ENCODE data around the gene KRT32. TPM values are rescaled to one million over a fixed set of nuclear protein-coding genes. Genes with fewer than 3 reads are reported as not detected.

KRT32 gene
- total RNA-seq, 1 experiment from 2014 or later: 0.42 TPM

- DNase-seq (ENCODE audit: low read depth, low spot score): no peak
- ATAC-seq: no peak
- no peak overlapping the region for H3K27ac ChIP-seq (ENCODE audit: low read depth, low read length)
- H4K20me1 ChIP-seq (ENCODE audit: insufficient read depth): no peaks in the 10 kb centered on the region
- H3K36me3 ChIP-seq (ENCODE audit: control insufficient read depth in 1 of 2, insufficient read depth in 2 of 2, low read length in 2 of 2): no peaks in the 10 kb centered on the region
- ChIA-PET POLR2A (interaction anchor here (0.9 to 1.4 kb wide), 3 partner anchors 16 to 46 kb away, joined by 3 to 4 read pairs (median 3); partner anchors contain the start of gene KRT15), RAD21 (ENCODE audit: low non-redundant PET in 1 of 2, low total read pairs in 2 of 2, uncharacterized antibody in 2 of 2, unreplicated experiment in 2 of 2) (no interaction called here), CTCF (interaction anchor here (1.6 kb wide), 1 partner anchor 46 kb away, joined by 4 read pairs; no protein-coding TSS in a partner anchor)
- no peaks in the 10 kb centered on the region for H3K79me2 ChIP-seq (ENCODE audit: insufficient read depth, low read length)
- intact Hi-C loops (cut with micrococcal nuclease): no loop called here
- H3K9me3 ChIP-seq (ENCODE audit: control insufficient read depth in 1 of 2, insufficient read depth in 1 of 2, low read depth in 1 of 2, low read length in 2 of 2): no peaks in the 10 kb centered on the region
- no peak overlapping the region for H3K4me3 ChIP-seq (replicated peaks in 1 of 2; ENCODE audit: low read depth in 1 of 2, low read length in 2 of 2)
- no peak overlapping the region for H3K4me2 ChIP-seq (ENCODE audit: low read length)
- no peaks in the 10 kb centered on the region for H3K9me2 ChIP-seq (ENCODE audit: insufficient read depth)
- H2AFZ ChIP-seq (ENCODE audit: low read depth, low read length, poor library complexity, severe bottlenecking): no peak overlapping the region
- no peak overlapping the region for H3K9ac ChIP-seq (ENCODE audit: low read length)
- no peaks in the 10 kb centered on the region for H3K27me3 ChIP-seq (ENCODE audit: insufficient read depth, low read length)
- BruUV-seq (replicated peaks): no TSS peak
- TF ChIP-seq CTCF (IDR thresholded peaks at IDR 0.05 in 2 of 3, conservative IDR thresholded peaks at IDR 0.05 in 1 of 3; ENCODE audit: borderline replicate concordance in 1 of 3, insufficient read depth in 1 of 3, low read depth in 2 of 3, low read length in 2 of 3) (no peak), YY1 (IDR thresholded peaks at IDR 0.05; ENCODE audit: extremely low read depth, insufficient replicate concordance, low read depth, low read length) (no peak), ATF3 (IDR thresholded peaks at IDR 0.05) (no peak), RAD21 (IDR thresholded peaks at IDR 0.05; ENCODE audit: low read depth) (no peak)
- H3K4me1 ChIP-seq (ENCODE audit: control insufficient read depth in 1 of 2, insufficient read depth in 2 of 2, low read length in 2 of 2): peaks cover 16 to 60% of the 10 kb centered on the region in 2 experiments
Measured at GRCh38 chr17:41503202-41503601, 36.0 kb upstream of the KRT32 start.
